Neuronal stem cell (in vitro differentiated cells): Measurements from ENCODE around the gene HGD.

ENCODE experiments used
- DNase-seq: peaks from one replicate; pipeline ENCODE4 v3.0.0-alpha.2; 2013; ENCODE audit warnings: low spot score
- H2AFZ ChIP-seq: one replicate; pipeline ENCODE4 v1.6.1; 2013; ENCODE audit warnings: mild to moderate bottlenecking, low read length, inconsistent platforms
- H2AK5ac ChIP-seq: 2 replicates; pipeline ENCODE4 v1.6.1; 2013; ENCODE audit warnings: low read depth, mild to moderate bottlenecking, inconsistent platforms, low read length, moderate library complexity, mixed read lengths
- H2BK120ac ChIP-seq: 2 replicates; pipeline ENCODE4 v1.6.1; 2013; ENCODE audit warnings: low read depth, mild to moderate bottlenecking, inconsistent platforms, low read length, moderate library complexity, mixed read lengths
- H2BK12ac ChIP-seq: one replicate; pipeline ENCODE4 v1.6.1; 2013; ENCODE audit warnings: low read length, inconsistent platforms
- H2BK15ac ChIP-seq: 2 replicates; pipeline ENCODE4 v1.6.1; 2013; ENCODE audit warnings: mild to moderate bottlenecking, low read length, inconsistent platforms, mixed read lengths
- H2BK5ac ChIP-seq: one replicate; pipeline ENCODE4 v1.6.1; 2013; ENCODE audit warnings: inconsistent platforms, mild to moderate bottlenecking, low read length, moderate library complexity
- H3K14ac ChIP-seq: one replicate; pipeline ENCODE4 v1.6.1; 2013; ENCODE audit warnings: low read length, inconsistent platforms
- H3K18ac ChIP-seq: 2 replicates; pipeline ENCODE4 v1.6.1; 2013; ENCODE audit warnings: low read length, inconsistent platforms
- H3K23ac ChIP-seq: 2 replicates; pipeline ENCODE4 v1.6.1; 2013; ENCODE audit warnings: low read depth, mild to moderate bottlenecking, mixed read lengths, low read length, inconsistent platforms; ENCODE audit not compliant: poor library complexity
- H3K27ac ChIP-seq: replicated peaks from 3 replicates; pipeline ENCODE4 v1.5.1; 2013; ENCODE audit warnings: low read length, inconsistent platforms
- H3K27me3 ChIP-seq, 3 experiments: 2 replicates each; pipeline ENCODE4 v1.6.1; 2013; ENCODE audit warnings: low read length in 3 of 3, mild to moderate bottlenecking in 2 of 3, inconsistent platforms in 1 of 3, low read depth in 1 of 3, mixed read lengths in 1 of 3, moderate library complexity in 1 of 3; ENCODE audit not compliant: control insufficient read depth in 3 of 3, insufficient read depth in 3 of 3
- H3K36me3 ChIP-seq, 2 donors: replicated peaks in 1 of 2; 2 replicates each; pipeline ENCODE4 v1.6.1; 2013; ENCODE audit warnings: low read length in 2 of 2; ENCODE audit not compliant: control insufficient read depth in 2 of 2, insufficient read depth in 2 of 2
- H3K4ac ChIP-seq: 2 replicates; pipeline ENCODE4 v1.6.1; 2013; ENCODE audit warnings: inconsistent platforms, mild to moderate bottlenecking, low read length, moderate library complexity
- H3K4me1 ChIP-seq, 2 donors: 1 replicate in 1 of 2; 2 replicates in 1 of 2; pipeline ENCODE4 v1.6.1; 2013; ENCODE audit warnings: low read length in 2 of 2, low read depth in 1 of 2; ENCODE audit not compliant: control insufficient read depth in 2 of 2, insufficient read depth in 1 of 2
- H3K4me2 ChIP-seq: one replicate; pipeline ENCODE4 v1.6.1; 2013; ENCODE audit warnings: mild to moderate bottlenecking, low read length, inconsistent platforms; ENCODE audit not compliant: insufficient read depth, poor library complexity, severe bottlenecking
- H3K4me3 ChIP-seq, 2 donors: 2 replicates each; pipeline ENCODE4 v1.5.1; 2013; ENCODE audit warnings: low read length in 2 of 2, mild to moderate bottlenecking in 2 of 2, inconsistent platforms in 1 of 2, moderate library complexity in 1 of 2
- H3K79me1 ChIP-seq: one replicate; pipeline ENCODE4 v1.6.1; 2013; ENCODE audit warnings: low read depth, mild to moderate bottlenecking, inconsistent platforms, low read length, moderate library complexity
- H3K9ac ChIP-seq: one replicate; pipeline ENCODE4 v1.6.1; 2013; ENCODE audit warnings: mild to moderate bottlenecking, low read depth, low read length, inconsistent platforms; ENCODE audit not compliant: poor library complexity
- H3K9me3 ChIP-seq, 2 donors: replicated peaks in 1 of 2; 2 replicates each; pipeline versions ENCODE3 to v1.6.1; 2013; ENCODE audit warnings: low read length in 2 of 2, mild to moderate bottlenecking in 2 of 2, inconsistent platforms in 1 of 2, low read depth in 1 of 2, mixed read lengths in 1 of 2, moderate library complexity in 1 of 2; ENCODE audit not compliant: control insufficient read depth in 2 of 2, insufficient read depth in 1 of 2
- H4K8ac ChIP-seq: one replicate; pipeline ENCODE4 v1.6.1; 2013; ENCODE audit warnings: low read depth, mild to moderate bottlenecking, inconsistent platforms, low read length, moderate library complexity
- H4K91ac ChIP-seq: one replicate; pipeline ENCODE4 v1.6.1; 2013; ENCODE audit warnings: low read length, low read depth, mild to moderate bottlenecking, inconsistent platforms; ENCODE audit not compliant: poor library complexity
- WGBS, 2 donors: extraction: QIAGEN DNeasy Blood & Tissue Kit; methylation state at CpG; one replicate each; pipeline ENCODE4 v1.1.7; 2013; ENCODE audit warnings: missing lambda C conversion rate in 2 of 2, mixed read lengths in 1 of 2; ENCODE audit not compliant: insufficient read length in 2 of 2, insufficient replicate concordance in 1 of 2; ENCODE audit errors: extremely low coverage in 2 of 2; 5-methylcytosine and 5-hydroxymethylcytosine counted together

HGD gene

DNA sequence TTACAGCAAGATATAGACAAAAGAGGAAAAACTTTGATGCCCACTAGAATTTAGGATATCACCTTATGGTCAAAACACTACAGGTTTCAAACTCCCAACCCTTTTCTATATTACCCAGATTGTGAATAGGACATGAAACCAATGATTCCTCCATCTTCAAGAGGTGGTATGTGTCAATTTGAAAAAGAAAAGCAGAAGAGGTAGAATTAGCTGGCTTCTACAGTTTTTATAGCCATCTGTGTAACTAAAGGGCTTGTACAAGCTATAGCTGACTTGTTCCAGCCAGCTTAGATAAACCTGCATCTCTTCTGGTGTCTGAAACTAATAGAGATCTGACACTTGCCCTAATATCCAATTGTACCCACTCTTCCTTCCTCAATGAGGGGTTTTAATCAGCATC is 24.9 kb upstream of the HGD start:
- Histone ChIP-seq H2BK120ac (no peak overlapping the region), H2AFZ (no peak overlapping the region), H3K4me2 (no peak overlapping the region), H3K14ac (no peak overlapping the region), H4K8ac (no peak overlapping the region), H3K18ac (no peak overlapping the region), H3K27ac (no peak overlapping the region), H2BK5ac (no peak overlapping the region), H3K79me1 (no peaks in the 10 kb centered on the region), H3K27me3 (no peaks in the 10 kb centered on the region), H2AK5ac (no peak overlapping the region), H2BK12ac (no peak overlapping the region), H3K36me3 (peaks cover 3 to 8% of the 10 kb centered on the region in 2 donors), H3K9me3 (peaks cover 0 to 2% of the 10 kb centered on the region in 2 donors), H3K4me1 (no peaks in the 10 kb centered on the region), H3K23ac (no peak overlapping the region), H3K9ac (no peak overlapping the region), H2BK15ac (no peak overlapping the region), H3K4me3 (no peak overlapping the region), H3K4ac (no peak overlapping the region), H4K91ac (no peak overlapping the region)
- DNase-seq = no peak

DNA sequence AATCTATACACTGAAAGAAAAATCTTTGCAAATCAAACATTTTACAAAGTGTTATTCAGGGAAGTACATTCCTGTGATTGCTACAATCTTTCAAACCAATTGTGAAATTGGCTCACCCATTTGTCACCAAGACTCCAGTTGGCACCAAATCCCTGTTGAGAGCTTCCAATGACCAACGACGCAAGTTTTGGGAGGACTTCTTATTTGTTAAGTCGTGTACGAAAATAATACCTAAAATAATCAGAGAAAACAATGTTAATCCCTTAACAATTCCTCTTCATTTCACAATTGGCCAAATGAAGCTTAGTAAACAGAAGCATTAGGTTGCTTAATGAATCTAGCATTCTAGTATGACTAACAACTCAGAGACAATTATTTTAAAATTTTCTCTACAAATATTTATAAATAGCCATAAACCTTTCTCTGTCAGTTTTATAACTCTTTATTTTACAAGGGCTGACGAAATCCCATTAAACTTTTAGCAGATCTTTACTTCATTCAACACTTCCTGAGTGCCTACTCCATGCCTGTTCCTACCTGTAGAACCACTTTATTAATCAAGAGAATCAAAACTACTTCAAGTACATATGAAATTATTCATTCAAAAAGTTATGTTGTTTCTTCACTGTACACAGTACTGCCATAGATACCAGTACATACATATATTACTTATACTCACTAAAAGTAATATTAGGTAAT is 24.0 kb upstream of the HGD start:
- DNase-seq = no peak
- no CpG with 5 or more reads among the region's 5 CpGs for WGBS, 2 donors

DNA sequence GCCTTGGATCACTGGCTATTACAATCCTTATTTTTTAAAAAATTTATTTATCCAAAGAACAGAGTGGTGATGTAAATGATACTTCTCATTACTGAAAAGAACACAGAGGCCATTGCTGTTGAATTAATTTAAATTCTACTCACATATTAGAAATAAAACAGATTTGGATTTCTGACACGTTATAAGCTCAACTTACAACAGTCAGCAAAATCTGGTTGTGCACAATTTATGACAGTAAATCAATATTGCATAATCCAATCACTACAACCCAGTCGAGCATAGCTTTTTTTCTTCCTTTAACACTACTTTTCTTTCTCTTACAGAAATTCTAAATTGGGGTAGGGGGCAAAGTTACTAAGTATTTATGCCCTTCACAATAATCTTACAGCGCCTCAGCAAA is 17.3 kb upstream of the HGD start:
- Histone ChIP-seq H2BK15ac (no peak overlapping the region), H2AFZ (no peak overlapping the region), H3K79me1 (no peaks in the 10 kb centered on the region), H2AK5ac (no peak overlapping the region), H3K9me3 (peaks cover 0 to 2% of the 10 kb centered on the region in 2 donors), H3K4me1 (peaks cover 0 to 2% of the 10 kb centered on the region in 2 donors), H3K4ac (no peak overlapping the region), H3K18ac (no peak overlapping the region), H3K9ac (no peak overlapping the region), H3K14ac (no peak overlapping the region), H2BK12ac (no peak overlapping the region), H4K8ac (no peak overlapping the region), H2BK5ac (no peak overlapping the region), H3K23ac (no peak overlapping the region), H3K4me3 (no peak overlapping the region), H3K4me2 (no peak overlapping the region), H3K27me3 (no peaks in the 10 kb centered on the region), H3K36me3 (peaks cover 5 to 8% of the 10 kb centered on the region in 2 donors), H2BK120ac (no peak overlapping the region), H3K27ac (no peak overlapping the region), H4K91ac (no peak overlapping the region)
- no CpG with 5 or more reads among the region's 3 CpGs for WGBS, 2 donors
- no peak for DNase-seq

More for the DNA sequence above, 24.0 kb upstream of the HGD start:
- Histone ChIP-seq H3K36me3 (peaks cover 3 to 8% of the 10 kb centered on the region in 2 donors), H3K4me1 (no peaks in the 10 kb centered on the region), H2BK120ac (no peak overlapping the region), H3K4me3 (no peak overlapping the region), H3K18ac (no peak overlapping the region), H3K9me3 (peaks cover 0 to 2% of the 10 kb centered on the region in 2 donors), H3K23ac (no peak overlapping the region), H2AFZ (no peak overlapping the region), H3K27ac (no peak overlapping the region), H4K91ac (no peak overlapping the region), H2BK15ac (no peak overlapping the region), H2BK5ac (no peak overlapping the region), H3K4me2 (no peak overlapping the region), H3K9ac (no peak overlapping the region), H4K8ac (no peak overlapping the region), H2AK5ac (no peak overlapping the region), H3K4ac (no peak overlapping the region), H2BK12ac (no peak overlapping the region), H3K27me3 (no peaks in the 10 kb centered on the region), H3K14ac (no peak overlapping the region), H3K79me1 (no peaks in the 10 kb centered on the region)

DNA sequence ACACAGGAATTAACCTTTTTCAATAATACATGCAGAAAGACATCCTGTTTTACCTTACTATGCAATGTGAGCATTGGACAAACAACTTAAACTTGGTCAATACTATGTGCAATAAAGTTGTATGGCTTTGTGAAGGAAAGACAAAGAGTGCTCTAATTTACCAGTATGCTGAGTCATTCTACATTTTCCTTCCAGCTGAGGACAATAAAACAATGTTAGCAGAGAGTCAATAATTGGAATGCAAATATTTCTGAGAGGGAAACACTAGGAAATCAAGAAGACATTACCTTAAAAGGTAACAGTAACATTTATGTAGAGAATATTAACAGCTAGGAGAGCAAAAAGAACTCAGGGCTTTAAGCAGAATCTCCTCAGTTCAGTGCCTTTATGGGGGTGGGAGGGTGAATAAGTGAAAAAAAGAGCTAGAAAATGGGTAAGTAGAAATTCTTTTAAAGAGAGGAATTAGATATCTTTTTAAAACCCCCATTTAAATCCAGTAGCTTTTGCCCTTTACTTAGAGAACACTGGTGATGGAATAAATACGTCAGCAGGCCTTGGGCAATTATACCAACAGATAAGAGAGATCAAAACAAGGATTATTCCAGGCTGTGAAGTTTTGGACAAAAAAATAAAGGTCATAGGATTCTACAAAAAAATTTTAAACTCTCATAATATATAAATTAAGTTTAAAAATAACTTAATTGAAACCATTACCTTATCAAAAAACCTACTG is 11.6 kb upstream of the HGD start:
- DNase-seq = no peak
- H2BK12ac ChIP-seq = no peak overlapping the region

More for the DNA sequence above, 11.6 kb upstream of the HGD start:
- Histone ChIP-seq H3K14ac (no peak overlapping the region), H2AK5ac (no peak overlapping the region), H3K4me1 (peaks cover 2 to 8% of the 10 kb centered on the region in 2 donors), H4K8ac (no peak overlapping the region), H3K36me3 (peaks cover 2 to 4% of the 10 kb centered on the region in 2 donors), H3K79me1 (no peaks in the 10 kb centered on the region), H2BK120ac (no peak overlapping the region), H3K27me3 (no peaks in the 10 kb centered on the region), H3K9me3 (no peaks in the 10 kb centered on the region), H4K91ac (no peak overlapping the region), H3K4me3 (no peak overlapping the region), H3K4ac (no peak overlapping the region), H3K18ac (no peak overlapping the region), H3K27ac (no peak overlapping the region), H2AFZ (no peak overlapping the region), H2BK15ac (no peak overlapping the region), H3K4me2 (no peak overlapping the region), H3K9ac (no peak overlapping the region), H2BK5ac (no peak overlapping the region), H3K23ac (no peak overlapping the region)
- WGBS, 2 donors = no CpG with 5 or more reads among the region's 1 CpG
